ENCODE data around the gene GINS2.

GINS2 gene

DNA sequence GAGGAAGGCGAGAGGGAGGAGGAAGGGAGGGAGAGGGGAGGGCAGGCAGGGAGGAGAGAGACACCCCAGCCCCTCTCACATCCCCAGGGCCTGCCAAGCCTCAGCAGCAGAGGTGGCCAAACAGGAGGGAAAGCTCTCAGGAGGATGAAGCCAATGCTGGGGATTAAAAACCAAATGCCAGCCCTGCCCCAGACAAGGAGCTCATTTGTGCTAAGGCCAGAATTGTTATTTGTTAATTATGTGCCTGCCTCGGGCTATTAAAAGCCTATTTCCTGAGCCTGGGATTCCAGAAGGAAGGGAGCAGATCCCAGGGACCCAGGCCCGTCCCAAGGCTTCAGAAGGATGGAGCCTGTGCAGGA is 27.9 kb upstream of the GINS2 start:
- DNase-seq (ENCODE audit: low read depth in 1 of 2, low spot score in 1 of 2) = no peak

DNA sequence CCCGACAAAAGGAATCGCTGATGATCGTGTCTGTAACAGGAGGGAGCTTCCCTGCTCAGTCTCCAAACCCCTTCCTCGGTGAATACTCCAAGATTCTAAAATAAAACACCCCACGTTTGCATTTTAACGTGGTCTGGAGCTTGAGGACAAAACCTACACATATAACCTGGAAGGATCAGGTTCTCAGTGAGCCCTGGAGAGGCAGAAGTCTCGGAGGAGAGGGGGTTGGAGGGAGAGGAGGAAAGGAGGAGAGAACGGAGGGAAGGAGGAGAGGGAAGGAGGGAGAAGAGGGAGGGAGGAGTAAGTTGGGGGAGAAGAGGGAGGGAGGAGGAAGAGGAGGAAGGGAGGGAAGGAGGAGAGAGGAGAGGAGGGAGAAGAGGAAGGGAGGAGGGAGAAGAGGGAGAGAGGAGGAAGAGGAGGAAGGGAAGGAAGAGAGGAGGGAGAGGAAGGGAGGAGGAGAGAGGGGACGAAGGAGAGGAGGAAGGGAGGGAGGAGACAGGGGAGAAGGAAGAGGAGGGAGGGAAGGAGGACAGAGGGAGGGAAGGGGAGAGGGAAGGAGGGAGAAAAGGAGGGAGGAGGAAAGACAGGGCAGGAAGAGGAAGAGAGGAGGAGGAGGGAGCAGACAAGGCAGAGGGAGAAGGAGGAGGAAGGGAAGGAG is 27.4 kb upstream of the GINS2 start:
- no peak for DNase-seq (ENCODE audit: low read depth in 1 of 2, low spot score in 1 of 2)

DNA sequence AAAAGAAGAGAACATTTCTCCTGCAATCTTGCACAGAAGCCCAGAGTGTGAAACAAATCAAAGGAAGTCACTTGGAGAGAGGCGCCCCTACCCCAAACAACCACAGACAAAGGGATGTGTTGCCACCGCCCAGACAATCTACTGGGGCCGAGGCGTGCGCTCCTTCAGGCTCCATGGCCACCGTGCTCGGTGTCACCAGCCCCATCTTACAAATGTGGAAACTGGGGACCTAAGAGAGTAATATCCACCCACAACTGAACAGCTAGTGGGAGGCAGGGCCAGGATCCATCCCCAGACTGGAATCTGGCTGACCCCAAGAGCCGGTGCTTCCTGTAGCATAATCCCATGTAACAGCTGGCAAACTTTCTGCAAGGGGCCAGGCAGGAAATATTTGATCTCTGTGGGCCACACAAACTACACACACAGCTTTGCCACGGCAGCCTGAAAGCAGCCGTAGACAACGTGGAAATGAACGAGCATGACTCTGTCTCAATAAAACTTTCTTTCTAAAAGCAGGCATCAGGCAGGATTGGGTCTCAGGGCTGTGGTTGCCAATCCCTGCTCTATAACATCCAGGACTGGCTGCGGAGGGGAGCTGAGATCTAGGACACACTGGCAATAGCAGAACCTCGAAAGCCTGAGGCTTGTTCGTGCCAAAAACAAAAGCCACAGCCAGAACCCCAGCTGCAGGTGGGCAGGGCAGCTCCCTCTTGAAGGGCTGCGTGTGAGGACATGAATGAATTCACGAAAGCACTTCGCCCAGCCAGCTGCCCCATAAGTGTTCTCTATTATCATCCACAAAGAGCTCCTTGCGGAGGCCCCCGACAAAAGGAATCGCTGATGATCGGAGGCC is 26.6 kb upstream of the GINS2 start:
- DNase-seq (ENCODE audit: low read depth in 1 of 2, low spot score in 1 of 2) = no peak

DNA sequence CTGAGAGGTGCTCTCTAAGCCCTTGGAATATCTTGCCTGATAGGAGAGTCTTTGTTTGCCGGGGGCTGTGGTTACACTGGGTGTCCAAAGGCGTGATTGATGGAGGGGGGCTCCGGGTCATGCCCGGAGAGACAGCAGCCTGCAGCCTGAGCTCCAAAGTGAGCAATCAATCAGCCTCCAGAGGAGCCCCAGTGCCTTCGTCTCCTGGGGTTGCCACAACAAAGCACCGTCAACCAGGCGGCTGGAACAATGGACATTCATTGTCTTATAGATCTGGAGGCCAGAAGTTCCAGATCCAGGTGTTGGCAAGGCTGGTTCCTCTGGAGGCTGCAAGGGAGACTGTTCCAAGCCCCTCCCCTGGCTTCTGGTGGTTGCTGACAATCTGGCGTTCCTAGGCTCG is 24.0 kb upstream of the GINS2 start:
- DNase-seq (ENCODE audit: low read depth in 1 of 2, low spot score in 1 of 2) = no peak

DNA sequence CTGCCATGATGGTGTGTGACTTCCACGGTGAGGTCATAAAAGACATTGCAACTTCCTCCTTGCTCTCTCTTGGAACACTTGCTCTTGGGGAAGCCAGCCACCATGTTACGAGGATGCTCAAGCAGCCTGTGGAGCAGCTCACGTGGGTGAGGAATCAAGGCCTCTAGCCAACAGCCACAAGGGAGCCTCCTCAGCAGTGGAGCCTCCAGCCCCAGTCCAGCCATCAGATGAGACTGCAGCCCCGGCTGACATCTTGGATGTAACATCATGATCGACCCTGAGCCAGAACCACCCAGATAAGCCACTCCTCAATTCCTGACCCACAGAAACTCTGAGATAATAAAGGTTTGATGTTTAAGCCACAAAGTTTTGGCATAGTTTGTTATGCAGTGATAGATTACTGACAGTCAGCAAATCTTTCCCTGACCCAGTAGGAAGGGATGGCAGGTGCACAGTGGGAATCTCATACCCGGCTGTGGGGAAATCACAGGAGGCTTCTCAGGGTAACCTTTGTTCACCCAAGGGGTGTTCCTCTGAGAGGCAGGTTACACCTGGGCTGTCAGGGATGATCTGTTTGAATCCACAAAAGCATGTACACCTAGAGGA is 23.3 kb upstream of the GINS2 start:
- no peak for DNase-seq (ENCODE audit: low read depth in 1 of 2, low spot score in 1 of 2)

DNA sequence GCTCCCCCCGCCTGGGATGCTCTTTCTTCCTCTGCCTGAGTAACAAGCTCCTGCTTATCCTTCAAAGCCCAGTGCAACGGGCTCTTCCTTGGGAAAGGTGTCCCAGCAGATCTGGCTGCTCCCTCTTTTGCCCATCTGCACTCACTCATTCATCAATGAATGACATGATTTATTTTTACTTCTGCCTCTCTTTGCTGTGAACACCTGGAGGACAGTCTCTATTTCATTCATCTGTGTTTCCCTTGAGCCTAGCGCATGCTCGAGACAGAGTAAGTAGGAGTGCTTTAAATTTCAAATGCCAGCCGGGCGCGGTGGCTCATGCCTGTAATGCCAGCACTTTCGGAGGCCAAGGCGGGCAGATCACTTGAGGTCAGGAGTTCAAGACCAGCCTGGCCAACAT is 22.0 kb upstream of the GINS2 start:
- no peak for DNase-seq (ENCODE audit: low read depth in 1 of 2, low spot score in 1 of 2)

DNA sequence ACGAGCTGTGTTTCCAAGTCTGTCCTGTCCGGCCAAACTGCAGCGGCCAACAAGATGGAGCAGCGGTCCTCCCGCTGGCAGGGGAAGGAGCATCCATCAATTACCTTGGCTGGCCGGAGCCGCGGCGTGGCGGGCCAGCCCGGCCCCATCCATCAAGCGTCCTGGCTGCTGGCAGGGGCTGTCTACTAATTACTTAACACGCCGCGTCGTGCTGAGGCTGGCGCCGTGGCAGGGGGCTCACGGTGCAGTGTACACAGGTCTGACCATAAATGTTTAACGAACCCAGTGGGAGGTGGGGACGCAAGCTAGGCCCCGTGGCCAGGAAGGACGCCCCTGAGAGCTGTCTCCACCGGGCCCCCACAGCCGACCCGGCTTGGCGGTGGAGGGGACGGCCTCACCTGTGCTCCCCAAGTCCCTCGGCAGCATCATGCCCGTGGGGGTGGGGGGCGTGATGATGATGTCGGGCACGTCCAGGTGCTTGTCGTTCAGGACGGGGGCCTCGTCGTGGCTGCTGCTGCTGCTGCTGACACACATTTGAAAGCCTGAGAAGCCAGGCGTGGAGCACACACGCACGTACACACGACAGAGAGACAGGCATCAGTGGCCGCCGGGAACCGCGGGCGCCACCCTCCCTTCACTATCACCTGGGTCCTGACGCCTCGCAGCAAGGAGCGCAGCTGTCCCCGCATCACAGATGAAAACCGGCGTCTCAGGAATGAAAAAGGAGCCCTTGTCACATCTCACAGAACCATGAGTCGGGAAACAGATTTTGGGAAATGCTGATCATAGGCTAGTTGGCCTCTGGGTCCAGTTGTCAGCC is 21.2 kb upstream of the GINS2 start:
- no peak for DNase-seq (ENCODE audit: low read depth in 1 of 2, low spot score in 1 of 2)

DNA sequence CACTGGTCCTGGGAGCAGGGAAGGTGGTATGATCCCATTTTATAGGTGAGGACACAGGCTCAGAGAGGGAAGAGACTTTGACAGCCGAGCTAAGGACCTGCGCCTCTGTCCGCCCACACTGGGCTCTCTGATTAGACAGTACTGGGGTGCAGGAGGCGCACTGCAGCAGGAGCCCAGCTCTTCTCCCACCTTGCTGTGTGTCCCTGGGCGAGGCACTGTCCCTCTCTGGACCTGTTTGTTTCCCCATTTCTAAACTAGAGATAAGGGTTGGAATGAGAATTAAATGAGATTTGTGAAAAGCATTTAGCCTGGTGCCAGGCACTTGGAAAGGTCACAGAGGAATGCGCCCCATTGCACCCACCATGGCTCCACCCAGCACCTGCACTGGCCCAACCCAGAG is 19.6 kb upstream of the GINS2 start:
- DNase-seq (ENCODE audit: low read depth in 1 of 2, low spot score in 1 of 2) = no peak

DNA sequence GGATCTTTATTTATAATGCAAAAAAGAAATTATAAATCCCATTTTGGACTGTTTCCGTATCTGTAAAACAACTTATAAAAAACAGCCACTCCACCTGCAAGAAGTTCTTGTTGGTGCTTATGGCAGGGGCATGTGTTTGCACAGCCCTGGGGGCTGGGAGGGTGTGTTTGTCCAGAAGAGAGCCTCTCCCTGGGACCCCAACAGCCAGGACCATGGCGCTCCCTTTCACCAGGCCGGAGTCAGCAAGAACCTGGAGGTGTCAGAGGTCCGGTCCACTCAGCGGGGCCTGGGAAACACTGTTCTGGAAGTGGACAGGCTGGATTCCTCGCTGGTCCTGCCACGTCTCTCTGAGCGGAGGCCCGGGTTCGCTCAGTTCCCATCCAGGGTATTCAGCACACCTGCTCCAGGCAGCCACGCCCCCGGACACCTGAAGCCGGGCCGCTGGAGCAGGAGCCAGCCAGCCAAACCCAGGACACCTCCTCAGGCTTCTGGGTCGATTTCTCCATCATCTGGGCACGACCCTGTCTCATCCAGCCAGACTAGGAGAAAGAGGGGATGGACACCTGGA is 18.9 kb upstream of the GINS2 start:
- no peak for DNase-seq (ENCODE audit: low read depth in 1 of 2, low spot score in 1 of 2)

DNA sequence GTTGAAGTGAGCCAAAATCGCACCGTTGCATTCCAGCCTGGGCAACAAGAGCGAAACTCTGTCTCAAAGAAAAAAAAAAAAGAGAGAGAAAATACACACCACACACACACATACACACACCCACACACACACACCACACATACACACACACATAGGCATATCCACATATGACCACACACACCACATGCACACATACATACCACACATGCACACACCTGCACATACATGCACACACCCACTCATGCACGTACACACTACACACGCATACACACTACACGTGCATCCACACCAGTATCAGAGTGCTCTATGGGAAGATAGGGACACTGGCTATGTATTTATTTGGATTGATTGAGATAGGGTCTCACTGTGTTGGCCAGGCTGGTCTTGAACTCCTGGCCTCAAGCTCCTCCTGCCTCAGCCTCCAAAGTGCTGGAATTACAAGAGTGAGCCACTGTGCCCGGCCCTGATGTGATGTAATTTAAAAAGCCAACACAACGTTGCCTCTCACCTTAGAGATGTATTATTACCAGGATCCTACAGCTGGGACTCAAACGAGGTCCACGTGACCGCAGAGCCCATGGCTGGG is 17.8 kb upstream of the GINS2 start:
- no peak for DNase-seq (ENCODE audit: low read depth in 1 of 2, low spot score in 1 of 2)

DNA sequence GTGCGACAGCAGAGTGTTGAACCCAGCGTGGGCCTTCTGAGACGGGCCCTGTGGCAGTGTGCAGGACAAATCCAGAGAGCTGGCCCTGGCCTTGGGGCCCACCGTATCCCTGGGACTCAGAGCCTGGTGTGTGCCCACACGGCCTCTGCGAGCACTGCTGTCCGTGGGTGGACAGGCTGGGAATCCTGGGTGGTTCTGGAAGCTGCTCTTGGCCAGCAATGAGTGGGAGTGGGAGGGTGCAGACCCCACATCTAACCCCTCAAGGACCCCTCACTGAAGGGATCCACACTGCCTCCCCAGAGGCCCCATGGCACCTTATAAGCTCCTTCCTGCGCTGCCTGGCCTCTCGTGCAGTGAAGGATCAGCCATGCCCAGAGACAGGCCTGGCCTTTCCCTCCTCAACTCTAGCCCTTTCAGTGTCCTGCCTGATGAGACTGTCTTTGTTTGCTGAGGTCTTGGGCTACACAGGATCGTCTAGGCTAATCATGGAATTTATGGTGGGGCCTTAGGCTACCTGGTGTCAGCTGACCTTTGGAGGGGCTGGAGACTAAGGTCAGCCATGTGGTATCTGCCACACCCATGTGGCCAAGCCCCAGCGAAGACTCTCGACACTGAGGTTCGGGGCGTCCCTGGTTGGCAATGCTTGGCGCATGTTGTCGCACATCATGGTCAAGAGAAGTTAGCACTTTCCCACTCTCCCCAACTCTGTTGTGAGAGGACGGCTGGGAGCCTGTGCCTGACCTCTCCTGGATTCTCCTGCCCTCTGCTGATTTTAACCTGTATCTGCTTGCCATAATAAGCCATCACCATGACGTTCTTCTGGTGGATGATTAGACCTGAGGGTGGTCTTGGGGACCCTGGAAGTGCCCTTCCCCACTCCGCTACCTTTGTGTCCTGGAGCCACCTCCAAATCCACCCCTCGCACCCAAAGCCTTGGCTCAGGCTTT is 16.4 kb upstream of the GINS2 start:
- no peak for DNase-seq (ENCODE audit: low read depth in 1 of 2, low spot score in 1 of 2)

DNA sequence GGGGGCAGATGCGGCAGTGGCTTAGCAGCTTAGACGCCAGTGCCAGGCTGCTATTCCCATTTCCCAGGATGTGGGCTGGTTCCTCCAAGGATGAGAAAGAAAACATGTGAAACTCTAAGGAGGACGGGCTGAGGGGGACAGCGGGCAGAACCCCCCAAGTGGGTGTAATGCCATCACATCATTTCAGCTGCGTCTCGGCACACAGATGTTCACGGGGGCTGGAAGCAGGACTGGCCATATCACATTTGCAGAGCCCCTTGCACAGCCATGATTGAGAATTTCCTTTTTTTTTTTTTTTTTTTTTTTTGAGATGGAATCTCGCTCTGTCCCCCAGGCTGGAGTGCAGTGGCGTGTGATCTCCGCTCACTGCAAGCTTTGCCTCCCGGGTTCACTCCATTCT is 15.3 kb upstream of the GINS2 start:
- DNase-seq (ENCODE audit: low read depth in 1 of 2, low spot score in 1 of 2) = no peak

DNA sequence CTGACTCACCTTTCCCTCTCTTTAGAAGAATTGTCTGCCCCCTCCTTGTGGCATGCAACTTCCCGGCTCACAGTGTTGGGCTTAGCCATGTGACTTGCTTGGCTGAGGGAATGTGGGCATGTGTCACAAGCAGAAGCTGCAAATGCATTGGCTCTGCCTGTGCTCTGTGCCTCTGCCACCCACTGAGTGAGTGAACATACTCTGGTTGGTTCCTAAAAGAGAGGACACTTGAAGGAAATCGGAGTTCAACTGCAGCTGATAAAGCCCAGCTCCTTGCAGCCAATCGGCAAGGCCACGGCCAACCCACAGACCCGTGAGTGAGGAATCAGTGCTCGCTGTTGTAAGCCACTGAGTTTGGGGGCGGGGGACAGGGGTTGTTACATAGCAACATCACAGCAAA is 10.9 kb upstream of the GINS2 start:
- no peak for DNase-seq (ENCODE audit: low read depth in 1 of 2, low spot score in 1 of 2)

DNA sequence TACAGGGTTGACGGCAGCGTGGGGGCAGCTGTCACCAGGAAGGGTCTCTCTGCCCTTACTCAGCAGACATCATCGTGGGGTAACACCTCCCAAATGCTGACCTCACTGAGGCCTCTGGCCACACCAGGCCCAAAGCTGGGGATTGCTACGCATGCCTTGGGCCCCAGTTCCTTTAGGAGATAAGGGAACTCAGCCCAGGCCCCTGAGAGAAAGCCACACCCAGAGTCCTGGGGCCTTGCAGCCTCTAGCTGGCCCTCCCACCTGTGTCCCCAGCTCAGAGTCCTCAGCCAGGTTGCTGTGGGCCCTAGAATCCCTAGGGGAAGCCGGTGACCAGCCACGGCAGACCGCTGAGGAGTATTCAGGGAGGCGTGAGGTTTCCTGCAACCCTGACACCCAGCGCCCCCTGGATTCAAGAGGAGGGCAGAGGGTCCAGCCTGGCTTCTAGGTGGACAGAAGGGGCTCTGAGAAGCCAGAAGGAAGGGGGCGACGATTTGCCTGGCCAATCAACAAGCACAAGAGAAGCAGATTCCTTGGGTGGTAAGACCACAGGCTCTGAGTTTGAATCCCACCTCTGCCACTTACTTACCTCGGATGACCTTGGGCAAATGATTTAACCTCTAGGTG is 10.3 kb upstream of the GINS2 start:
- DNase-seq (ENCODE audit: low read depth in 1 of 2, low spot score in 1 of 2) = no peak

DNA sequence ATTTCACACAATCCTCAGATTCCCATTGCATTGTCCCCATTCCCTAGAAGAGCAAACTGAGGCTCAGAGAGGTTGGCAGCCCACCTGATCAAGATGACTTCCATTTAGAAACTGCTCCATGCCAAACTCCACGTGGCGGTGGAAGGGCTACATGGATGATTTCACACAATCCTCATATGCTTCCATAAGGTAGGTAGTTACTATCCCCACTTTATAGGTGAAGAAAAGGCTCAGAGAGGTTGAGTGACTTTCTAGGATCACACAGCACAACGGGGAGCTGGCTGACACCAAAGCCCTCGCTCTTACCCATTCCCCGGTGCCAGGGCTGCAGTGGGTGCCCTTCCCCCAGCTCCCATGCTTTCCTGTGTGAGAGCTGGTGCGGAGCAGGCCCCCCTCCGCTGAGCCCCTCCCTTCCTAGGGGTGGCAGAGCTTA is 9.7 kb upstream of the GINS2 start:
- DNase-seq (ENCODE audit: low read depth in 1 of 2, low spot score in 1 of 2) = no peak

DNA sequence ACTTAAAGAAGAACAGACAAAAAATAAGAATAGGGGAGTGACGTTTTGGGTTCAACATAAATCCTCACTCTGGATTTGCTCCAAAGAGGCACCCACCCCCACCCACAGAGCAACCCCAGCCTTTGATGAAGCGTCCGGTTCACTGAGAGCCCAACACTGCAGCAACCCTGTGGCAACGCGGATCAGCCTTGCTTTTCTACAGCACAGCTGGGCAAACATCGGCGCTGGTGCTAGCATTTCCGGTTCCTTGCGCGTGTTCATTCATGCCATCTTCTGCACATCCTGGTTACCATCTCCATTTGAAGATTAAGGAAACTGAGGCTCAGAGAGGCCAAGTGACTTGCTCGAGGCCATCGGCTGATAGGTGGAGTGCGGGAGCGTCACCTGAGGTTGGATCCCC is 8.7 kb upstream of the GINS2 start:
- DNase-seq (ENCODE audit: low read depth in 1 of 2, low spot score in 1 of 2) = no peak

DNA sequence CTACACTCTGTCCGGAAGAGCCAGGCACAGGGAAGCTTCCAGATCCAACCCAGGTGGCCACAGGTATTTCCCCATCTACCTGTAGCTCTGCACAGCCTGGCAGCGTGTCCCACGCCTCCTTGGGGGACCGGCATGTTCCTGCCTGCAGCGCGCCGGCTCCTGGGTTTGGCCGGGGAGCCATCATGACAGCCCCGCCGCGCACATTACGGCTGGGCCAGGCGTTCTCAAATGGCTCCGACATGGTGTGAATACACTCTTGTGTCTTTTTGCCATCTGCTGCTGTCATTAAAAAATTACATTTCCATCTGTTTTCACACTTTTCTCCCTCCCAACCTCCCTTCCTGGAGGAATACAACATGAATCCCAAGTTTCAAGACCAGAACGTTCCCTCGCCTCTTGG is 8.0 kb upstream of the GINS2 start:
- no peak for DNase-seq (ENCODE audit: low read depth in 1 of 2, low spot score in 1 of 2)

DNA sequence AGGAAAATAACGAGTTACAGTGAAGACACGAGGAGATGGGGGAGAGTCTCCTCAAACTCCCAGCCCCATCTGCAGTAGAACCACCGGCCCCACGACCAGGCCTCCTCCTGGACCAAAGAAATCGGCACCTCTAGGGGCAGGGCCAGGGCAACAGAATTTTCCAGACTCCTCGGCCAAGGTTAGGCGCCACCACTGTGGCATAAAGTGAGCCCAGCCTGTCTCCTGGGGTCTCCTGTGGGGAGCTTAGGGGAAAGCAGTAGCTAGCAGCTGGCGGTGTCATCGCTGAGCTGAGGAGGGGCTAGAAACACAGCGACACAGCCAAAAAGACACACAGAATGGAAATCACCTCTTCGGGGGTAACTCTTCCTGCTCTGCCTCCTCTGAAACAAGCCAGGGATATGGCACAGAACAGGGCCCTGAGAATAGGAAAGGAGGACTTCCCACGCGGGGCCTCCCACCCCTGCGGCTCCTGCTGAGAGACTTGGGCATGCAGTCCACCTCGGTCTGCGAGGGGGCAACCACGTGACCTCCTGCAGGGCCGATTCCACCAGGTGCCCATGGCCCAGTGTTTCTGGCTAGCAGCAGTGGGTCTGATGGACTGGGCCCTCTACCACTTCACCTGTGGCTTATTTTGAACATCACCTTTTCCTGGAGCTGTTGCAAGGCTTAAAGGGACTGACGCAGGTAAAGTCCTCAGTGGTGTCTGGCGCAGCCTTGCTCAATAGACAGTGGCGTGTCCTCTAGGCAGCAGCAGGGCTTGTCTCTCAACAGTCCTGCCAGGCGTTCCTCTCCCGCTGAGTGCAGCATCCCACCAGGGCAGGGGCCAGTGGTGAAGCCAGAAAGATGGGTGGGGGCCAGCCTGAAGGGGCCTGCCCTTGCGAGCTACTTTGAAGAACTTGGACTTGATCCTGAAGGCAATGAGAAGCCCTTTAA is 6.7 kb upstream of the GINS2 start:
- no peak for DNase-seq (ENCODE audit: low read depth in 1 of 2, low spot score in 1 of 2)
